NCI-H2081 treated with DMSO at 0.1 percent for 48 hours (cell line): ENCODE results near the gene KLC4.
A peak's percentile ranks its signal among the peaks of the same experiment; 100 is the strongest.

ENCODE experiments used
- DNase-seq: peaks from one replicate; lab custom pipeline; 2025; lab: John Stamatoyannopoulos, UW

The KLC4 gene

GRCh38 chr6:43059168-43060033 is at the start of gene KLC4, which contains the start of gene MRPL2:
TSS of gene KLC4 (plus strand) at chr6:43059631. CDS start at chr6:43061336, 1,705 bp downstream.
TSS of gene MRPL2 (minus strand) at chr6:43059434. CDS start at chr6:43059381, 53 bp downstream.
- peak; percentile 93 for DNase-seq

GRCh38 chr6:43011207-43011606 is 48.2 kb upstream of the KLC4 start:
- no peak for DNase-seq

- DNase-seq = no peak
Measured at GRCh38 chr6:43012364-43012763, 47.1 kb upstream of the KLC4 start.

GRCh38 chr6:43013097-43013842 is 46.2 kb upstream of the KLC4 start:
- no peak for DNase-seq

GRCh38 chr6:43013843-43014433 is 45.5 kb upstream of the KLC4 start, which contains the start of the genes KLHDC3 and MEA1:
TSS of gene KLHDC3 (plus strand) at chr6:43014249. CDS start at chr6:43017193, 2,944 bp downstream.
TSS of gene MEA1 (minus strand) at chr6:43013946. CDS start at chr6:43013813, 133 bp downstream.
- peak; percentile 99 for DNase-seq

- DNase-seq = no peak
Measured at GRCh38 chr6:43014434-43014909, 45.0 kb upstream of the KLC4 start.

- no peak for DNase-seq
Measured at GRCh38 chr6:43016176-43016942, 43.1 kb upstream of the KLC4 start.

- no peak for DNase-seq
Measured at GRCh38 chr6:43016943-43017334, 42.5 kb upstream of the KLC4 start.

- DNase-seq = no peak
Measured at GRCh38 chr6:43019152-43019551, 40.3 kb upstream of the KLC4 start.

GRCh38 chr6:43020052-43020705 is 39.3 kb upstream of the KLC4 start:
- no peak for DNase-seq

GRCh38 chr6:43020847-43021246 is 38.6 kb upstream of the KLC4 start:
- DNase-seq = no peak

GRCh38 chr6:43021270-43022047 is 38.0 kb upstream of the KLC4 start, which contains the start of gene RRP36:
TSS of gene RRP36 (plus strand) at chr6:43021623. CDS start at chr6:43021655, 32 bp downstream.
- no peak for DNase-seq

- no peak for DNase-seq
Measured at GRCh38 chr6:43024436-43024835, 35.0 kb upstream of the KLC4 start.

GRCh38 chr6:43026365-43026764 is 33.1 kb upstream of the KLC4 start:
- DNase-seq = no peak

- no peak for DNase-seq
Measured at GRCh38 chr6:43029120-43029519, 30.3 kb upstream of the KLC4 start.

GRCh38 chr6:43032326-43032725 is 27.1 kb upstream of the KLC4 start:
- DNase-seq = no peak

- DNase-seq = no peak
Measured at GRCh38 chr6:43033496-43034189, 25.8 kb upstream of the KLC4 start.

- no peak for DNase-seq
Measured at GRCh38 chr6:43034190-43034525, 25.3 kb upstream of the KLC4 start.

- no peak for DNase-seq
Measured at GRCh38 chr6:43035495-43036194, 23.8 kb upstream of the KLC4 start.
